ENCODE data around the gene TGFBI. TPM values are rescaled to one million over a fixed set of nuclear protein-coding genes. Genes with fewer than 3 reads are reported as not detected.

The TGFBI gene
- polyA plus RNA-seq, 10 donors: 111 to 323 (median 186) TPM

- peak; percentile 72 to 93 (median 79) for DNase-seq
Measured at GRCh38 chr5:136086783-136087566, 58.2 kb downstream of the TGFBI start.

- DNase-seq: peak; percentile 82 to 96 (median 87)
Measured at GRCh38 chr5:136087961-136088871, 59.4 kb downstream of the TGFBI start.

DNA sequence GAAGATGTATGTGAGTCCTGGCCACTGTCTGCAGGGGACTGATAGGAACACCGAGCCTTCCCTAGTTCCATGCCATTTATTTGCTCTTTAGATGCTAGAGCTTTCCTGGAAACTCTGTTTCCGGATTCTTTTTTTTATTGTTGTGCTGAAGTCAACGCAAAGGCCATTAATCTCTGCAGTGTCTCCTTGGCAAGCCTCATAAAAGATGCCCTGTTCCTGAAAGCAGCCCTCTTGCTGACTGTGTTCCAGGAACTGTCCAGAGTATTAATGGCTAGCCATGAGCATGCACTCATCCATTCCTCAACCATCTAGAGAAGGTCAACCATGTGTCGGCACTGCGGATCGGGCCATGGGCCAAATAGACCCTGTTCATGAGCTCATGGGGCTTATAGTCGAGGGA, 61.0 kb downstream of the TGFBI start:
- no peak for DNase-seq

GRCh38 chr5:136090319-136090718, 61.5 kb downstream of the TGFBI start:
- DNase-seq: no peak

- DNase-seq: no peak
Measured at GRCh38 chr5:136094189-136094912, 65.6 kb downstream of the TGFBI start.

GRCh38 chr5:136094913-136095641, 66.3 kb downstream of the TGFBI start:
- no peak for DNase-seq

- no peak for DNase-seq
Measured at GRCh38 chr5:136098176-136098575, 69.4 kb downstream of the TGFBI start.

GRCh38 chr5:136099870-136100269, 71.1 kb downstream of the TGFBI start:
- no peak for DNase-seq

- DNase-seq: no peak
Measured at GRCh38 chr5:136101884-136102283, 73.1 kb downstream of the TGFBI start.

- DNase-seq: no peak
Measured at GRCh38 chr5:136103118-136103517, 74.3 kb downstream of the TGFBI start.

DNA sequence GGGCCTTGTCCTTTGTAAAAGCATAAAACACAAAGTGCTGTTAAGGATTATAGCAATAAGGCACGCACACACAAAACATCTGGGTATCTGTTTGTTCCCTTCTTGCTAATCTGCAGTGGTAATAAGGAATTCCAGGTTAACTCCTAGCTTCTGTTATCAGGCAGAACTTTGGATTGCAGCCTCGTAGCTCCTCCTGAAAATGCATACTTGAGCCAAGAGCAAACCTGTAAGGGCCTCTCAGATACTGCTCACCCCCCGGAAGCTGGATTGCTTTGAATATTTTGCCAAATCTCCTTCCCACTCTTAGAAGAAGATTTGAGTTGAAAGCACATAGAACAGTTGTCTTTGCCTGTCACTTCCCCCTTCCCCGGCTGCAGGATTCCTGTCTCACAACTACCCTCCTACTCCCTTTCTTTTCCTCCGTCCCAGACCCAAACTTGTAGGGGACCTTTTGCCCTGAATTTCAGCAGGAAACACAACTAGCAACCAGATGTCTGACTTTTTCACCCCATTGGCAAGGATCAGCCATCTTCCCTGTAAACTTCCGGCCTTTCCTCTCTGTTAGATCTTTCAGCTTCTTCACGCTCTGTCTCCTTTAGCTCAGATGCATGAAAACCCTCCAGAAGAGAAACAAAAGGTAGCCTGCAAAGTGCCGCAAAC, 75.6 kb downstream of the TGFBI start:
- DNase-seq: peak in 2 of 3 donors; percentile 42 to 71

DNA sequence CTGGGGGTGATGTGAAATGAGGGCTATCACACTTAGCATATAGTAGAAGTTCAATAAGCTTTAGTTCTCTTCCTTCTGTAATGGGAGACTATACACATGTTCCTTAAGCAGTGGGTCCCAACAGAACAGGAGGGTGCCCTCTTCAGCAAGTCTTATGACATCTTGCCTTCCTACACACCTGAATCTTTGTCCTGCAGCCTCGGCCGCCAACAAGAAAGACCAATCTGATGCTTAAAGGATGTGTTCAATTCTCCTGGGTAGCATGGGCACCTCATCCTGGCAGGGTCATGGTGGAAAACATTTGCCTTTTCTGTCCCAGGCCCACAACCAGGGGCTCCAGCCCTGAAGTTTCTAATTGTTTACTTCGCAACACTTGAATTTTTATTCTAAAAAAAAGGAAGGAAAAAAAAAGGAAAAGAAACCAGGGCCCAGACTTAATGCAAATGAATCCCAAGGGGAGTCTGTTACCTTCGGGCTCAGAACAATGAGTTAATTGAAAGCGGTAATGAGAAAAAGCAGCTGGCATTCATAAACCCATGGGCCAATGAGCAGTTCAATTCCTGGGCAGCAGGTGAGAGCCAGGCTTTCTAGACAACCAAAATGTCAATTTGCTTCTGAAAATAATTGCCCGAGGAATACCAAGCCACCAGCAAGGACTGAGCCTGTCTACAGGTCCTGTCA, 77.7 kb downstream of the TGFBI start:
- no peak for DNase-seq

- DNase-seq: no peak
Measured at GRCh38 chr5:136108180-136108611, 79.4 kb downstream of the TGFBI start.

GRCh38 chr5:136108766-136109165, 80.0 kb downstream of the TGFBI start:
- no peak for DNase-seq

- no peak for DNase-seq
Measured at GRCh38 chr5:136109453-136110135, 80.8 kb downstream of the TGFBI start.
